Measurements from ENCODE around the gene TRIM54. TPM values are rescaled to one million over a fixed set of nuclear protein-coding genes. Genes with fewer than 3 reads are reported as not detected.

TRIM54 gene
- total RNA-seq, 1 experiment from 2014 or later = 3.3 TPM

GRCh38 chr2:27262379-27263286 is 19.6 kb upstream of the TRIM54 start, which contains the start of gene SLC30A3 (continued):
- no peak for TF ChIP-seq ARID4B (CRISPR knock-in tag; IDR thresholded peaks at IDR 0.05; ENCODE audit: borderline replicate concordance)

GRCh38 chr2:27263287-27264252 is 18.7 kb upstream of the TRIM54 start:
- no peak overlapping the region for H3K27ac Mint-ChIP-seq
- DNase-seq (ENCODE audit: low spot score) (no peak), ATAC-seq (peak; percentile 1)
- H3K4me1 Mint-ChIP-seq = peaks cover 26% of the 10 kb centered on the region
- peak overlapping the region; percentile 93 for H3K4me3 Mint-ChIP-seq
- POLR2A ChIA-PET = interaction anchor here (1.9 kb wide), 1 partner anchor 93 kb away, joined by 4 read pairs; the partner anchor contains the start of gene GTF3C2
- H3K9me3 Mint-ChIP-seq = no peaks in the 10 kb centered on the region
- peaks cover 30% of the 10 kb centered on the region for H3K27me3 Mint-ChIP-seq (ENCODE audit: low read depth)
- H3K36me3 Mint-ChIP-seq = no peaks in the 10 kb centered on the region
- TF ChIP-seq CREM (CRISPR knock-in tag; IDR thresholded peaks at IDR 0.05) (peak; percentile 25; the same call in 1 of the 2 replicates), CBFB (CRISPR knock-in tag; IDR thresholded peaks at IDR 0.05; ENCODE audit: low read depth) (0 out of 2 replicates have a peak, but pooled peaks have one; percentile 40), E2F5 (CRISPR knock-in tag; IDR thresholded peaks at IDR 0.05) (0 out of 2 replicates have a peak, but pooled peaks have one; percentile 13), ERG (CRISPR knock-in tag; IDR thresholded peaks at IDR 0.05) (no peak)
- CTCF ChIA-PET = interaction anchor here (0.5 to 7.7 kb wide), 12 partner anchors 9 to 129 kb away, joined by 4 to 124 read pairs (median 7); partner anchors contain the start of genes DNAJC5G, PREB, TRIM54 and UCN

- ChIA-PET POLR2A (interaction anchor here (1.9 kb wide), 1 partner anchor 93 kb away, joined by 4 read pairs; the partner anchor contains the start of gene GTF3C2), CTCF (interaction anchor here (0.9 to 7.7 kb wide), 11 partner anchors 9 to 130 kb away, joined by 3 to 124 read pairs (median 8); partner anchors contain the start of genes DNAJC5G, PREB and TRIM54)
- Mint-ChIP-seq H3K27ac (no peak overlapping the region), H3K27me3 (ENCODE audit: low read depth) (peaks cover 27% of the 10 kb centered on the region), H3K36me3 (no peaks in the 10 kb centered on the region), H3K9me3 (no peaks in the 10 kb centered on the region), H3K4me1 (peaks cover 26% of the 10 kb centered on the region), H3K4me3 (peak overlapping the region; percentile 93)
- peak; percentile 25 for ATAC-seq
- peak; percentile 45 for DNase-seq (ENCODE audit: low spot score)
- TF ChIP-seq PRDM15 (CRISPR knock-in tag; IDR thresholded peaks at IDR 0.05) (no peak), PREB (CRISPR knock-in tag; IDR thresholded peaks at IDR 0.05; ENCODE audit: borderline replicate concordance) (no peak), TP53 (CRISPR knock-in tag; IDR thresholded peaks at IDR 0.05) (peak; percentile 67; the same call in 1 of the 2 replicates), FOXJ3 (CRISPR knock-in tag; IDR thresholded peaks at IDR 0.05; ENCODE audit: borderline replicate concordance) (no peak), GRHL2 (CRISPR knock-in tag; IDR thresholded peaks at IDR 0.05; ENCODE audit: insufficient replicate concordance, severe bottlenecking) (no peak), CREM (CRISPR knock-in tag; IDR thresholded peaks at IDR 0.05) (no peak), PRRX2 (CRISPR knock-in tag; IDR thresholded peaks at IDR 0.05) (no peak), ZBTB43 (CRISPR knock-in tag; IDR thresholded peaks at IDR 0.05) (no peak), SMAD3 (CRISPR knock-in tag; IDR thresholded peaks at IDR 0.05; ENCODE audit: borderline replicate concordance) (no peak), SMAD4 (CRISPR knock-in tag; IDR thresholded peaks at IDR 0.05) (no peak)
These were observed 17.9 kb upstream of the TRIM54 start for GRCh38 chr2:27264253-27264752.
